Measurements from ENCODE around the gene MSANTD2.

Gene MSANTD2

DNA sequence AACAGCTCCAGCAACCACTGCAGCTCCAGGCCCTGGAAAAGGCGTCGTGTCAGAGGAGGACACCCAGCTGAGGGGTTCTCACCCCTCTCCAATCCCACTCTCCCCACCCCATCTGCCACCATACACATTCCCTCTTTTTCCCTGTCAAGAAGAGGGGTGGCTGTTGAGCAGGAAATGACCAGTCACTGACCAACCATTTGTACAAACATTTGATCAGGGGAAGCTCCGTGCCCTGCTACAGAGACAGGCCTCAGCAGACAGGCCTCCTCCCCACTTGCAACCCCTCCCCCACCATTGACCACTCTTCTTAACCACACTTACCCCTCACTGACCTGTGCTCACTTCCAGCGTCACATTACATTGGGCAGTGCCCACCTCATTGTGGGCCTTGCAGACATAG, 45.9 kb downstream of the MSANTD2 start:
- no peak overlapping the region for H3K4me3 ChIP-seq (ENCODE audit: low read length)
- no peak for DNase-seq (ENCODE audit: low read depth)
- TF ChIP-seq, protein P1, sequence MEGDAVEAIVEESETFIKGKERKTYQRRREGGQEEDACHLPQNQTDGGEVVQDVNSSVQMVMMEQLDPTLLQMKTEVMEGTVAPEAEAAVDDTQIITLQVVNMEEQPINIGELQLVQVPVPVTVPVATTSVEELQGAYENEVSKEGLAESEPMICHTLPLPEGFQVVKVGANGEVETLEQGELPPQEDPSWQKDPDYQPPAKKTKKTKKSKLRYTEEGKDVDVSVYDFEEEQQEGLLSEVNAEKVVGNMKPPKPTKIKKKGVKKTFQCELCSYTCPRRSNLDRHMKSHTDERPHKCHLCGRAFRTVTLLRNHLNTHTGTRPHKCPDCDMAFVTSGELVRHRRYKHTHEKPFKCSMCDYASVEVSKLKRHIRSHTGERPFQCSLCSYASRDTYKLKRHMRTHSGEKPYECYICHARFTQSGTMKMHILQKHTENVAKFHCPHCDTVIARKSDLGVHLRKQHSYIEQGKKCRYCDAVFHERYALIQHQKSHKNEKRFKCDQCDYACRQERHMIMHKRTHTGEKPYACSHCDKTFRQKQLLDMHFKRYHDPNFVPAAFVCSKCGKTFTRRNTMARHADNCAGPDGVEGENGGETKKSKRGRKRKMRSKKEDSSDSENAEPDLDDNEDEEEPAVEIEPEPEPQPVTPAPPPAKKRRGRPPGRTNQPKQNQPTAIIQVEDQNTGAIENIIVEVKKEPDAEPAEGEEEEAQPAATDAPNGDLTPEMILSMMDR (conservative IDR thresholded peaks at IDR 0.05; ENCODE audit: low read depth, low read length) = no peak

DNA sequence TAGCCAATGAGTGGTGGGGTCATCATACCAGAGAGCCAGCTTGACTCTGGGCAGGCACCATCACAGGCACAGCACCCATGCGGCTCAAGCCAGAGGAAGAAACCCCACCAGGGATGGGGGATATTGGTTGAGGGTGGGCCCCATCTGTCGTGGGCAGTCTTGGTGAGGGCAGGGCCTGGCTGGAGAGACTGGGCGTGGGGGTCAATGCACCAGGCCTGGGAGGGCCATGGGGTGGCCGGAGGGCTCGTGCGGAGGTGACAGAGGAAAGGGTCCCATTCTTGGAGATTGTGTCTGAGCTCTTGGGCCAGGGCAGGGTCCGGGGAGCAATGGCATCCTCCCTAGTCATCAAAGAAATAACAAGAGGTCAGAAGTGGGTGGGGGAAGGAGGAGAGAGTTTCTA, 46.6 kb downstream of the MSANTD2 start:
- TF ChIP-seq, protein P1 (conservative IDR thresholded peaks at IDR 0.05; ENCODE audit: low read depth, low read length) = no peak
- H3K4me3 ChIP-seq (ENCODE audit: low read length) = no peak overlapping the region
- DNase-seq (ENCODE audit: low read depth) = no peak

DNA sequence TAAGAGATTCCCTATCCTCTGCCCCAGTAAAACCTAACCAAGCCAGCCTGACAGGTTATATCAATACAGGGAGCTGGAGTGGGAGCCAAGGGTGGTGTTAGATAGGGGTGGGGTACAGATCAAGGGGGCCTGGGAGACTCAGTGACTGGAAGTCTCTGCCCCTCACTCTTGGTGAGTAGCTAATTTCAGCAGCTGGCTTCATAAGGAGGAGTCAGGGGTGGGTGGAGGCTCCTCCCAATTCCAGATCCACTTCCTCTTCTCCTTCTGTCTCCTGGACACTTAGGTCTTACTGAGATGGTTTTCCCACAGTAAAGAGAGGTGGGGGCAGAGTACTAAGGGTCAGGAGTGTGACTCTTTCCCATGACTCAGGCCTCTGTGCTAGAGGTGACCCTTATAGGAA, 47.0 kb downstream of the MSANTD2 start:
- no peak for DNase-seq (ENCODE audit: low read depth)
- TF ChIP-seq, protein P1 (conservative IDR thresholded peaks at IDR 0.05; ENCODE audit: low read depth, low read length) = no peak
- no peak overlapping the region for H3K4me3 ChIP-seq (ENCODE audit: low read length)

DNA sequence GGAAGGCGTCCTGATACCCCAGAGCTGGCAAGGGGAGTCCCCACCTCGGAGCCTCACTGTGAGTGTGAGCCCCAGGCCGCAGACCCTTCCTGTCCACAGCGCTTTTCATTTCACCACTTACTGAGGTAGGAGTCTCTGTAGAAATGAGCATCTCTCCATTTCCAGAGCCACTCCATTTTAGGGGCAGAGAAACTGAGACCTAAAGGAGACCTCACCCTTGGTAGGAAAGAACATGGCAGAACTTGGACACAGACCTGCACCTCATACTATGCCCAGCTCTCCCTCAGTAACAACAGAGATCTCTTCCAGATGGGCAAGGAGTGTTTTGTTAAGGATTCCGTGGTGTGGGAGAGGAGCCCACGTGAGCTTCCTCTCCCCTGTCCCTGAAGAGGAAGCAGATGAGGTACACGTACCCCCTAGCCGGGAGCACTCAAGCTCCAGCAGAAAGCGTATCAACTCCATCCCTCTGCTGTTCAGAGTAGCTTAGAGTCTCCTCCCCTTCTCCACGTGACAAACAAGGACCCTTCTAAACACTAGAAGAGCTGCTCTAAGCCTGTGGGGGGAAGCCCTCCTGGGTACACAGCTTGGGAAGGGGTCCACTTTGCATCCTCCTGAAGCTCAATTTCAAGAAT, 47.6 kb downstream of the MSANTD2 start:
- DNase-seq (ENCODE audit: low read depth) = no peak
- TF ChIP-seq, protein P1 (conservative IDR thresholded peaks at IDR 0.05; ENCODE audit: low read depth, low read length) = no peak
- H3K4me3 ChIP-seq (ENCODE audit: low read length) = no peak overlapping the region

DNA sequence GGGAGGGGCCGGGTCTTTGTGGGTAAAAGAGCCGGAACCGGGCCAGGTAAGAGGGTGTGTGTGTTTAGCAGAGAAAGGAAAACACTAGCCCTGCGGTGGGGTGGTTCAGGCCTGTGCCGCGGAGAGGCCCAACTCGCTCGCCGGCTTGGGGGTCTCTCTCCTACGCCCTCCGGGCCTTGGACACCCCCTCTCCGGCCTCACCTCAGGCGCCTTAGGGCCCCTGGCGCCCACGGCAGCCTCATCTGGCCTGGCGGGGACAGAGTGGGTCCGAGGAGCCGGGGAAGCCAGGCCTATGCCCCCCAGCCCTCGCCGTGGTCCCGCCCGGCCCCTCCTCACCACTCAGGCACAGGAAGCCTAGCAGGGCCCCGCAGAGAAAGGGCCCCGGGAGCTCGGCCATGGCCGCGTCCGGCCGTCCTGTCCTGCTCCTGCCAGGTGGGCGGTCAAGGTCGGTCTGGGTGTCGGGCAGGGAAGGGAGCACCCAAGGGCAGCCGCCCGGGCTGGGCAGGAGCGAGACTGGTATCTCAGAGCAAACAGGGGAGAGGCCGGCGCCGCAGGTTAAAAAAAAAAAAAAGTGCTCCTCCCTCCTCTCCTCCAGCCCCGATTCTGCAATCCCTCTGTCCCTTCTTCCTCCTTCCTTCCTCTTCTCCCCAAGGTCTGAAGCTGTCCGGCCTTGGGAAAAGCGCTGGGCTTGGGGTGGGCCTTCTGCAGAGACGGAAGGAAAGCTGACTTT, 48.3 kb downstream of the MSANTD2 start, which contains the start of gene VSIG2:
TSS of gene VSIG2 (minus strand) at position 515 of the 730 bp plus-strand sequence. CDS start at position 397, 118 bp downstream.
- TF ChIP-seq, protein P1 (conservative IDR thresholded peaks at IDR 0.05; ENCODE audit: low read depth, low read length) = no peak
- DNase-seq (ENCODE audit: low read depth) = no peak
- H3K4me3 ChIP-seq (ENCODE audit: low read length) = no peak within 1 kb of the TSS

DNA sequence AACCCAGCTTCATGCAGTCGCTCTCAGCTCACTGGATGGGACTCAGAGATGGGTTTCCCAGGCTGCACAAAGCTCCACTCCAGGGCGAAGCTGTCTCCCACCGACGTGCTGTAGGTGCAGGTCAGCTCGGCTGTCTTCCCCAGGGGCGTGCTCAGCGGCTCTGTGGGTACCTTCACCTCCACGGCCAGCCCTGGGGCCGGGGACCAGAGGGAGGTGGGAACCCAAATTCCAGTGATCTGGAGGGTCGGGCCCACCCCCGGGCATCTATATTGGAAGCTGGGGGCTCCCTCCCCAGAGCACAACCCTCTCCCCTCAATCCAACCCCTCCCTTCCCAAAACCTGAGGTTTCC, 48.8 kb downstream of the MSANTD2 start:
- TF ChIP-seq, protein P1 (conservative IDR thresholded peaks at IDR 0.05; ENCODE audit: low read depth, low read length) = no peak
- no peak overlapping the region for H3K4me3 ChIP-seq (ENCODE audit: low read length)
- DNase-seq (ENCODE audit: low read depth) = no peak

DNA sequence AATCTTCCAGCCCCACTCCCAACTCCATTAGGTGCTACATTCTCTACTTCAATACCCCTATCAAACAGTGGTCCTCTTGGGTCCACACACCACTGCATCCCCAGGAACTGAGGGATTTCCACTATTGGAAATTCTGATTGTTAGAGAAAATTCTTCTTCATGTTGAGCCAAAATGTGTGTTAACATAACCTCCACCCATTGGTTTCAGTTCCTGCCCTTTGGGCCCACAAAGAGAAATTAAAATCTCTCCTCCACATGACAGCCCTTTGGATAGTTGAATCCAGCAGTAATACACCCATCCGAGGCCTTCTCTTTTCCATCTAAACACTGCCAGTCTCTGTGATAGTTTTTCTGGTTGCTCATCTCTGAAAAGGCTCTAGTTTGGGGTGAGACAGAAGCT, 50.3 kb downstream of the MSANTD2 start:
- TF ChIP-seq, protein P1 (conservative IDR thresholded peaks at IDR 0.05; ENCODE audit: low read depth, low read length) = no peak
- no peak overlapping the region for H3K4me3 ChIP-seq (ENCODE audit: low read length)
- no peak for DNase-seq (ENCODE audit: low read depth)

Measured in retinal pigment epithelial cell (primary cell).